ENCODE data around the gene CCDC18.
"Not testable (repeated sequence)": the region's sequence is repeated elsewhere in the genome, so short reads cannot be mapped to it uniquely, and the experiment has no call there.

Gene CCDC18

GRCh38 chr1:93206567-93206954 lies 26.0 kb downstream of the CCDC18 start:
- no peak for TF ChIP-seq CTCF (IDR thresholded peaks at IDR 0.05; ENCODE audit: insufficient read depth, low read depth, low read length, missing control alignments)
- no peak for DNase-seq (ENCODE audit: low read depth)
- no peak overlapping the region for H3K4me3 ChIP-seq (ENCODE audit: low read length)

DNA sequence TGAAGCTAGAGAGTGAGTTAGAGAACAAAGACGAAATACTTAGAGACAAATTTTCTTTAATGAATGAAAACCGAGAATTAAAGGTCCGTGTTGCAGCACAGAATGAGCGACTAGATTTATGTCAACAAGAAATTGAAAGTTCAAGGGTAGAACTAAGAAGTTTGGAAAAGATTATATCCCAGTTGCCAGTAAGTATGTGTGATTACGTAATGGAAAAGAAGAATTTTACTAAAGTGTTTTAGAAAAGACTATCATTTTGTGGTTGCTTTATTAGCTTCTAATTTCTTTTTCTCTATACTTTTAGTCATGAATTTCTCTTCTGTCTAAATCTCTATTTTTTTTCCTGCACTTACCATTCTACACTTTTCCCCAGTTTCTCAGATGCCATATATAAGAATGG lies 26.7 kb downstream of the CCDC18 start:
- H3K4me3 ChIP-seq (ENCODE audit: low read length) = no peak overlapping the region
- no peak for DNase-seq (ENCODE audit: low read depth)
- TF ChIP-seq CTCF (IDR thresholded peaks at IDR 0.05; ENCODE audit: insufficient read depth, low read depth, low read length, missing control alignments) = no peak

GRCh38 chr1:93215322-93215721 lies 34.8 kb downstream of the CCDC18 start:
- DNase-seq (ENCODE audit: low read depth) = no peak
- TF ChIP-seq CTCF (IDR thresholded peaks at IDR 0.05; ENCODE audit: insufficient read depth, low read depth, low read length, missing control alignments) = no peak
- H3K4me3 ChIP-seq (ENCODE audit: low read length) = no peak overlapping the region

DNA sequence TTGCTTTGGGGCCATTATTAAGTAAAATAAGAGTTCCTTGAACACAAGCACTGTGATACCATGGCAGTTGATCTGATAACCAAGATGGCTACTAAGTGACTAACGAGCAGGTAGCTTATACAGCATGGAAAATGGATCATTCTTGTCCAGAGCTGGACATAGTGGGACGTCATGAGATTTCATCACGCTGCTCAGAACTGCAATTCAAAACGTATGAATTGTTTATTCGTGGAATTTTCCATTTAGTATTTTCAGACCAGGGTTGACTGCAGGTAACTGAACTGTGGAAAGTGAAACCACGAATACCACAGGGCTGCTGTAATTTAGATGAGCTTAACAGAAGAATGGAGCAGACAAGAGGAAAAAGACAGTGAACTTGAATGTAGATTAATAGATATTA lies 38.9 kb downstream of the CCDC18 start:
- DNase-seq (ENCODE audit: low read depth) = no peak
- no peak overlapping the region for H3K4me3 ChIP-seq (ENCODE audit: low read length)
- TF ChIP-seq CTCF (IDR thresholded peaks at IDR 0.05; ENCODE audit: insufficient read depth, low read depth, low read length, missing control alignments) = no peak

DNA sequence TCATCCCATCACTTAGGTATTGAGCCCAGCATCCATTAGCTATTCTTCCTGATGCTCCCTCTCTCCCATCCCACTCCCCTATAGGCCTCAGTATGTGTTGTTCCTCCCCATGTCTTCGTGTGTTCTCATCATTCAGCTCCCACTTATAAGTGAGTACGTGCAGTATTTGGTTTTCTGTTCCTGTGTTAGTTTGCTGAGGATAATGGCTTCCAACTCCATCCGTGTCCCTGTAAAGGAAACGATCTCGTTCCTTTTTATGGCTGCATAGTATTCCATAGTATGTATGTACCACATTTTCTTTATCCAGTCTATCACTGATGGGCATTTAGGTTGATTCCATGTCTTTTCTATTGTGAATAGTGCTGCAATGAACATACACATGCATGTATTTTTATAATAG lies 40.2 kb downstream of the CCDC18 start:
- DNase-seq (ENCODE audit: low read depth); H3K4me3 ChIP-seq (ENCODE audit: low read length): not testable (repeated sequence)

DNA sequence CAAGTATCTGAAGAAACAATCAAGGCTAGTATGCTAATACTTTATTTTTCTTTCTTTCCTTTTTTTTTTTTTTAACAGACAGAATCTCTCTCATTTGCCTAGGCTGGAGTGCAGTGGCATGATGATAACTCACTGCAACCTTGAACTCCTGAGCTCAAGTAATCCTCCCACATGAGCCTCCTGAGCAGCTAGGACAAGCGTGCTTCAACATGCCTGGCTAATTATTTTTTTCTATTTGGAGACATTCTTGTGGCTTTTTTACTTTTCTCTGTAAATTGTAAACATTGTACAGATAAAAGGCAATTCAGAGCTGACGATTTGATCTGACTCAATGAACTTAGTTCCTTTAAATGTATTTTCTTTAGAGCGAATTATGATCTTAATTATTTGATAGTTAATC lies 41.4 kb downstream of the CCDC18 start:
- no peak for TF ChIP-seq CTCF (IDR thresholded peaks at IDR 0.05; ENCODE audit: insufficient read depth, low read depth, low read length, missing control alignments)
- DNase-seq (ENCODE audit: low read depth) = peak; percentile 82

DNA sequence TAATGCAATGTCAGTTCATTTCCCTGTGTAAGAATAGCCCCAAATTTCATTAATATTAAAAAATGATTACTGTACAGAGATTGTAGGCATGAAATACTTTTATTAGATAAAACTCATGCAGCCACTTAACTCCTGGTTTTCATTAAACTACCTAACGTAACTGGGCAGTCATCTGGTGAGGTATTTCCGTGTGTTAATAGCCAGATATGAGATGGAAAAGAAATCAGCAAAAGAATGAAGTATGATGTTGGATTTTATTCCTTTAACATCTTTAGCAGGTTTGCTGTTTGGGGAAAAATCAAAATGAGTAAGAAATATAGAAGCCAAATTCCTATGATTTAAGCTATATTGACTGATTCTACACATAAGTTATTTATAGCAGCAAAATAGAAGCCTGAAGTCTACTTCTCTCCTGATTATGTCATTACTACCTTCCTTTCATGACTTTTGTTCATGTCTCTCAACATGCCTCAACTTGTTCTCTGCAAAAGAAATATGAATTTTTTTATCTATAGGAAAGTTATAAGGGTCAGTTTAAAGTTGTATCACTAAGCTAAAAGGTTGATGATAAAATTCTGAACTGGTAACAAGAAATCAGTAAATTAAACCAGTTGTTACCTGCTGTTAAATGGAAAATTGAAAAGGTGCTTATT lies 42.6 kb downstream of the CCDC18 start:
- peak; percentile 62 for DNase-seq (ENCODE audit: low read depth)
- TF ChIP-seq CTCF (IDR thresholded peaks at IDR 0.05; ENCODE audit: insufficient read depth, low read depth, low read length, missing control alignments) = no peak
- H3K4me3 ChIP-seq (ENCODE audit: low read length) = no peak overlapping the region

More for the DNA sequence above, 41.4 kb downstream of the CCDC18 start:
- no peak overlapping the region for H3K4me3 ChIP-seq (ENCODE audit: low read length)
